ENCODE results near the gene GRM7.
A peak's percentile ranks its signal among the peaks of the same experiment; 100 is the strongest.

The GRM7 gene

DNA sequence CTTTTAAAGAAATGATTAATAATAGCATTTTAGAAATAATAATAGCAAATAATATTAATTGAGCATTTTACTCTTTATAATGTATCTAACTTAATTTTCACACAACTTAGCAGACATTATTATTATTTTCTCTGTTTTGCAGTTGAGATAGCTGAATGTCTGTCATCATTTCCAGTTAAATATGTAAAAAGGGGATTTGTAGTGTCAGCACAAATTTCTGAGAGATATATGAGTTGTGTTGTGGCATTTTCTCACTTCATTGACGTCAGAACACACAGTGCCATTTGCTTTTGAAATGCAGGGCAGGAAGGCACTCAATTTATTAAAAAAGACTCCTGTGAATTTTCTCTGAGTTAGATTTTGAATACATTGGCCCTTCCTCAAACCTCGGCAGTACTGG is 111.0 kb downstream of the GRM7 start:
- no peak for DNase-seq (ENCODE audit: low spot score)

GRCh38 chr3:6985848-6986247 is 124.9 kb downstream of the GRM7 start:
- no peak for DNase-seq (ENCODE audit: low spot score)

DNA sequence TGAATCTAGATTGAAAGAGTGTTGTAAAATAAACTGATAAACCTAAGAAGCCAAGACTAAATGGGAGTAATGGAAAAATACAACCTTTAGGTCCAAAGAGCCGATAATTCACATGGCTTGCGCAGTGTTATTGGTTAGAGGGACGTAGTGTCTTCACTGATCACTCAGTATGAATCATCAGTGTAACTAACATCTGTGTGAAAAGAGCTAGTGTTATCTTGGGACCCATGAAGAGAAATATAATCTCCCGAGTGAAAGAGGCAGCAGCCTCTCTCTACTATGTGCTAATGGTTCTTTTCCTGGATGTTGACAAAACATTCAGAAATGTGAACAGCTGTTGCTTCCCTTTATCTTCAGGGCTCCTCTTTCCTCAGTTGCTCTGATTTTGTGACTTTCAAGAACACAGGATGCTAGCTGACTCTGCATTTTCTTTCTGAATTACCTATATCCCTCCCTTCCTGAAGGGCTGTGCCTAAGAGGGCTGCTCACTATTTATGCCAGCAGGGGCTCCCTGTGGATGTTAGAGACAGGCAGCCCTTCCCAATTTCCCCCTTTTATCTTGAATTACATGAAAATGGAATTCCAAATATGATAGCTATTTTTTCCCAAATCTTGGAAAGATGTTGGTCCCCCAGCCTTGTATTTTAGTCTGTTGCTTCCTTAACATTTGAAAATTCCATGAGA is 128.8 kb downstream of the GRM7 start:
- no peak for DNase-seq (ENCODE audit: low spot score)

DNA sequence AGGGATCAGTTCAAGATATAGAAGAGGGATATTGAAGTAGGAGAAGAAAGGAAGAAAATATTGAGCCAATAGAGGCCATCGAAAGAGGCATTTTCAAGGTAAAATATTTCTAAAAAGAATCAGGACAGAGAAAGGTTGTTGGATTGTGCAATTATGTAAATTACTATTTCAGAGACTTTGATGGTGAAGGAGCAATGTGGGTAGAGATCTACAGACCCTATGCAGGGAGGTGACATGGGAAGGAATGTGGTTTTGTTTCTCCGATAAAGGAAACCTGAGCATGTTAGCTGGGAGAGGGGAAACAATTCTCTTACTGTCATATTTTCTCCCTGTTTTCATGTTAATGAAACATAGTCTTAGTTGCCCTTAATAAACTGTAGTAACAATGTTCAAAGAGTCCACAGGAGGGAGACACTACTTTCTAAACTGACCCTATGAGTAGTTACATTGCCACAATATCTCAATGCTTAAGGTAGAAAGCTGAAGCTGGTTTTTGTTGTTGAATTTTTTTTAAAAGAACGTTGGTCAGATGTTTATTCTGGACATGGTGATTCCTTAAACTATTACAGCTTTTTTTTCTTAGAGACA is 133.3 kb downstream of the GRM7 start:
- peak; percentile 14 for DNase-seq (ENCODE audit: low spot score)

GRCh38 chr3:7000501-7000900 is 139.6 kb downstream of the GRM7 start:
- DNase-seq (ENCODE audit: low spot score): no peak

- no peak for DNase-seq (ENCODE audit: low spot score)
These were observed 140.5 kb downstream of the GRM7 start for GRCh38 chr3:7001370-7001769.

DNA sequence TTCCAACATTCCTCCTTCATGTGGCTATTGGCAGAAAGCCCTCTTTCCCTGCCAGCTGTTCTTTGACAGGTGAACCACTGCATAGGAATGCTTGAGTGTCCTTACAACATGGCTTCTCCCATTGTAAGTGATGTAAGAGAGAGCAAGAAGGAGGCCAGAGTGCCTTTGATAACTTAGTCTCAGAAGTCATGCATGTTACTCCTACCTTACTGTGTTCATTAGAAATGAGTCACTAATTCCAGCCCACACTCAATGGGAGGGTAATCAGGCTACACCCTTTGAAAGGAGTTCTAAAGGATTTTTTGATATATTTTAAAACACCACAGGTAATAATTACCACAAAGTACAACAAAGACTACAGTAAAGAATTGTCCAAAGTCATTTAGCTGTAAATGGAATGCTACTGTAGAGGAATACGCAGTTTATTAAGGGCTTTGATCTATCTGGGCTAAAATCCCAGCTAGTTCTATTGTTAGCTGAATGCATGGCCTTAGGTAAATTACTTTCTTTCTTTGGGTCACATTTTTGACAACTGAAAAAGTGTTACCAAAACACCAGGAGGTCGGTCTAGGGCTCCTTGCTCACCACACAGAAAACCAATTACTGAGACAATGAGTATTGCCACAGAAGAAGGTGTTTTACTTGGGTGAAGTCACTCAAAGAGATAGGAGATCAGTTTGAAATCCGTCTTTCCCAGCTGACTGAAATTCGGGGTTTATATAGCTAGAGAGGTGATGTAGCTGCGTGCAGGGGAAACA is 154.9 kb downstream of the GRM7 start:
- DNase-seq (ENCODE audit: low spot score): no peak

GRCh38 chr3:7025581-7026300 is 164.8 kb downstream of the GRM7 start:
- no peak for DNase-seq (ENCODE audit: low spot score)

GRCh38 chr3:7029562-7029961 is 168.6 kb downstream of the GRM7 start:
- DNase-seq (ENCODE audit: low spot score): no peak

GRCh38 chr3:7038394-7038793 is 177.5 kb downstream of the GRM7 start:
- no peak for DNase-seq (ENCODE audit: low spot score)

GRCh38 chr3:7062714-7063113 is 201.8 kb downstream of the GRM7 start:
- DNase-seq (ENCODE audit: low spot score): no peak

- DNase-seq (ENCODE audit: low spot score): no peak
These were observed 209.5 kb downstream of the GRM7 start for GRCh38 chr3:7070461-7070860.

GRCh38 chr3:7074217-7074616 is 213.3 kb downstream of the GRM7 start:
- DNase-seq (ENCODE audit: low spot score): no peak

DNA sequence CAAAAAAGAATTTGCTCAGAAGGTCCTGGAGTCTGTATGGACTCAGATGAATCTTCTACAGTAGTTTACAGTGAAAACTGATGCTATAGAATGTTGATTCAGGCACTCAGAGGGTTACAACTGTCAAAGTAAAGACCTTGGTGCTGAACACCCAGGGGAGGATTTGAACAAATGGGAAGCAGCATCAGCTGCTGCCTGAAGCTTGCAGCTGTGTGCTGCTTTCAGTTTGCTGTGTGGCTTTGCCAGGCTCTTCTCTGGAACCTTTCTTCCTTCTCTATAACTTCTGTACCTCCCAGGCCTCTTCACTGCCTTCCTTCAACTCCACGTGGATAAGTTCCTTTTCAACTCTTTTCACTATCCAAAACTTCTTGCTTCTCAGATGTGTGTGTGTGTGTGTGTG is 214.2 kb downstream of the GRM7 start:
- no peak for DNase-seq (ENCODE audit: low spot score)

GRCh38 chr3:7075901-7076300 is 215.0 kb downstream of the GRM7 start:
- DNase-seq (ENCODE audit: low spot score): no peak

- no peak for DNase-seq (ENCODE audit: low spot score)
These were observed 221.3 kb downstream of the GRM7 start for GRCh38 chr3:7082244-7082643.

DNA sequence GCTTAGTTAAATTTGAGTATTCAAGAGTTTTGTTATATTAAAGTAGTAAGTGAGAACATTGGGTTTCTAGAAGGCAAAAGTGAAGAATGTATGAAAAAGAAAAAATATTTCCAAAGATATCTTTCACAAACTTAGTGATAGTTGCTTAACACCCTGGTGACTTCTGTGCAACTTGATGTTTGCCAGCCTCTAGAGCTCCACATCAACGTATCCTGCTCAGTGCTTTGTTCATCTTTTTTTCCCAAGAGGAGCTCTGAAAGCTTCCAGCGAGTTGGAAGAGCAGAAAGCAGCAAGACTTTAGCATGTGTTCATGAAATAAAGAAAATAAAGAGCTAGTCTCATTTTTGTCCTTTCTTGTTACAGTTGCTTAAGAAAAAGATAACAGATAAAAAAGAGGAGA is 225.5 kb downstream of the GRM7 start:
- no peak for DNase-seq (ENCODE audit: low spot score)

DNA sequence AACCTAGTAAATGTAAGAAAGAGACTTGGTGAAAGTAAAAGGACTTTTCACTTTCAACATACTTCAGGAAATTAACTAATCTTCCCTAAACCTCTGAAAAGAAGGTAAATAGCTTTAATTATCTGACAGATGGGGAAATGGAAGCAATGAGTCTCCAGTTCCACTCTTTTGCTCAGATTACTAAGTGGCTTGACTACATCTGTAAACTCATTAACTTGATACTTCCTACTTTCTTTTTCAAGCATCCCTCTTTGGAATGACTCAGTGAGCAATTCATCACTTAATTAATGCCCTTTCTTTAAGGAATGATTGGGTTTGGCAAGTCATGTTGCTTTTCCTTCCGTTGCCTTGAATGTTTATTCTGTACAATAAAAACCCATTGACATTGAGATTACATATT is 234.2 kb downstream of the GRM7 start:
- no peak for DNase-seq (ENCODE audit: low spot score)

DNA sequence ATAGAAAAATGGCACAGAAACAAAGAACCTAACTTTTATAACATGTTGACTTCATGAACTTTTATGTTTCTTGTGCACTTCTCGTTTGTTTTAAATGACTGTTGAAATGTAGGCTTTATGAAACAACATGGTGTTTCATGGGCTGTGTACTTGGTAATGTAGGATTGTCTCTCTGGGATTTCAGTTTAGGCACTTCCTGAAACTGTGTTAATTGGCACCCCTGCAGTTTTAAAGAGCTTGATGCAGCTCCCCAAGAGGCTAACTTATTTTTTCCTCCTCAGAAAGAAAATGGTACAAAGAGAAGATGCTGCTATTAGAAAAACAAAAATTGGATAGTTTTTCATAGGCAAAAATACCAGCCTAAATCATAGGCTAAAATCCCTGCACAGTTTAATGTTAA is 239.2 kb downstream of the GRM7 start:
- no peak for DNase-seq (ENCODE audit: low spot score)

GRCh38 chr3:7106635-7107034 is 245.7 kb downstream of the GRM7 start:
- no peak for DNase-seq (ENCODE audit: low spot score)

DNA sequence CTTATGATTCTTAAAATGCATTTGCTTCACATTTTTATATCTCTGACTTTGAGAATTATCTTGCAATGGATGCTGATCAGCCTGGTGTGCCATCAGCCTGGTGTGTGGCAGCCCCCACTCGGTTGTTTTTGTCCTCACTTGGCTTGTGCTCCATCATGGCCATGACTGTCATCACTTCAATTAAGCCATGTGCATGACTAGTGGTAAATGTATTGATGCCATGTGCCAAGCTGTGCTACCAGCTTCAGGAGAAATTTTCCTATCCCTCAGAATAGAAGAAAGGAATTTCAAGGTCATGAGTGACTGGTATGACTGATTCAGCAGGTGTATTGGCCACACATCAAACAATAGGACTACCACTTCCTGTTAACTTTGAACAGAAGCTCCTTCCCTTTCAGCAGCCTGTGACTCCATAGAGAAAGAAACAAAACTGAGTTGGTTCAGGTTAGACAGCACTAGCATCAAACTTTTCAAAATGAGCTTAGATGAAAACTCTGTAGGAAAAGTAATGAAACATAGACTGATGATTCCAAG is 251.7 kb downstream of the GRM7 start:
- no peak for DNase-seq (ENCODE audit: low spot score)

GRCh38 chr3:7144697-7145308 is 283.9 kb downstream of the GRM7 start:
- peak; percentile 57 for DNase-seq (ENCODE audit: low spot score)

All from iPS-NIHi11 (cell line).